Body of pancreas (tissue), 4 donors: ENCODE data around the gene RUNDC3A. TPM values are rescaled to one million over a fixed set of nuclear protein-coding genes. Genes with fewer than 3 reads are reported as not detected.

Experiments used
- ATAC-seq: fragments of 150-250 bp; one replicate; pipeline ENCODE4 v1.9.1; 2016
- DNase-seq, 4 donors: peaks; one replicate each; pipeline ENCODE4 v3.0.0-alpha.2; 2019
- H3K27ac ChIP-seq, 4 donors: fragments of 200-600 bp; sonication (generic); 1 replicate in 3 of 4; 2 replicates in 1 of 4; pipeline versions ENCODE4 v1.5.1 to v1.6.1; 2016 to 2019; ENCODE audit warnings: mild to moderate bottlenecking in 1 of 4, mixed read lengths in 1 of 4, moderate library complexity in 1 of 4
- H3K27me3 ChIP-seq, 2 donors: fragments of 200-600 bp; sonication (generic); one replicate each; pipeline ENCODE4 v1.6.0; 2016; ENCODE audit warnings: mild to moderate bottlenecking in 1 of 2
- H3K36me3 ChIP-seq, 2 donors: fragments of 200-600 bp; sonication (generic); replicated peaks in 1 of 2; 2 replicates each; pipeline ENCODE4 v1.5.1; 2016; ENCODE audit warnings: low read depth in 2 of 2; ENCODE audit not compliant: insufficient read depth in 1 of 2
- H3K4me1 ChIP-seq: fragments of 200-600 bp; sonication (generic); one replicate; pipeline ENCODE4 v1.6.0; 2016
- H3K4me3 ChIP-seq, 2 donors: fragments of 200-600 bp; sonication (generic); 1 replicate in 1 of 2; 2 replicates in 1 of 2; pipeline ENCODE4 v1.5.1; 2016 to 2019
- H3K9me3 ChIP-seq, 3 donors: fragments of 200-600 bp; sonication (generic); 1 replicate in 2 of 3; 2 replicates in 1 of 3; pipeline ENCODE4 v1.5.1; 2016
- POLR2A ChIP-seq, 3 donors: fragments of 450-650 bp; IDR thresholded peaks; one replicate each; pipeline ENCODE4 v1.6.1; 2016; ENCODE audit warnings: antibody characterized with exemption in 3 of 3, mild to moderate bottlenecking in 2 of 3
- WGBS, 2 donors: methylation state at CpG; one replicate each; pipeline ENCODE4 v1.1.5; 2017; 5-methylcytosine and 5-hydroxymethylcytosine counted together
- intact Hi-C: fragments of 100-400 bp; cut with DNase I; formaldehyde crosslinking; loops from one replicate; pipeline ENCODE4 v1.15.1; 2023
- total RNA-seq, 2 donors: library from RNA; depleted of rRNA; stranded (reverse); fragments of >200 nt; gene quantifications; one replicate each; pipeline ENCODE4 v1.1.0, GENCODE V29; 2016
- TF ChIP-seq, protein P1 (sequence below), 7 experiments: fragments of 450-650 bp in 4 of 7; fragments of 200-600 bp in 3 of 7; sonication (generic) in 3 of 7; IDR thresholded peaks; one replicate each; pipeline ENCODE4 v1.5.1; 2016 to 2019; ENCODE audit warnings: antibody characterized with exemption in 7 of 7

RUNDC3A gene
- total RNA-seq, 2 donors from 2014 or later = 2.6 TPM; not detected in 1

DNA sequence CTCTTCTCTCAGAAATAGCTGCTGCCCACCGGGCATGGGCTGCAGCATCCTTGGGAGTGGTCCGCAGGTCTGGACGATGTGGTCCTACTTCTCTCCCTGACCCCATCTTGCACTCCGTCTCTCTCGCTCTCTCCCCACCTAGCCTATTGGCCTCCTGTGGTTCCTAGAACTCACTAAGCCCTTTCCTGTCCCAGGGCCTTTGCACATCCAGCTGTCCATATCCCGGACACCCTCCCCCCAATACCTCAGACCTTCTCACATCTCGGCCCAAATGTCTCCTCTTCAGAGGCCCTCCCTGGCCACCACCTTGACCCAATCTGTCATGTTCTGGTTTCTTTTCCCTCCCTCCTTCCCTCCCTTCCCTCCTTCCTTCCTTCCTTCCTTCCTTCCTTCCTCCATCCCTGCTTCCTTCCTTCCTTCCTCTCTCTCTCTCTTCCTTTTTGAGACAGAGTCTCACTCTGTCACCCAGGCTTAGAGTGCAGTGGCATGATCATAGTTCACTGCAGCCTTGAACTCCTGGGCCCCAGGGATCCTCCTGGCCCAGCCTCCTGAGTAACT lies 45.0 kb upstream of the RUNDC3A start:
- intact Hi-C loops = no loop called here
- no peak for ATAC-seq
- WGBS, 2 donors = 84 to 86% methylated on average over 7 of the region's 7 CpGs
- Histone ChIP-seq H3K36me3 (no peaks in the 10 kb centered on the region), H3K9me3 (no peaks in the 10 kb centered on the region), H3K4me1 (peaks cover 4% of the 10 kb centered on the region), H3K27me3 (no peaks in the 10 kb centered on the region), H3K4me3 (no peak overlapping the region), H3K27ac (no peak overlapping the region)
- no peak for DNase-seq
- TF ChIP-seq, protein P1, sequence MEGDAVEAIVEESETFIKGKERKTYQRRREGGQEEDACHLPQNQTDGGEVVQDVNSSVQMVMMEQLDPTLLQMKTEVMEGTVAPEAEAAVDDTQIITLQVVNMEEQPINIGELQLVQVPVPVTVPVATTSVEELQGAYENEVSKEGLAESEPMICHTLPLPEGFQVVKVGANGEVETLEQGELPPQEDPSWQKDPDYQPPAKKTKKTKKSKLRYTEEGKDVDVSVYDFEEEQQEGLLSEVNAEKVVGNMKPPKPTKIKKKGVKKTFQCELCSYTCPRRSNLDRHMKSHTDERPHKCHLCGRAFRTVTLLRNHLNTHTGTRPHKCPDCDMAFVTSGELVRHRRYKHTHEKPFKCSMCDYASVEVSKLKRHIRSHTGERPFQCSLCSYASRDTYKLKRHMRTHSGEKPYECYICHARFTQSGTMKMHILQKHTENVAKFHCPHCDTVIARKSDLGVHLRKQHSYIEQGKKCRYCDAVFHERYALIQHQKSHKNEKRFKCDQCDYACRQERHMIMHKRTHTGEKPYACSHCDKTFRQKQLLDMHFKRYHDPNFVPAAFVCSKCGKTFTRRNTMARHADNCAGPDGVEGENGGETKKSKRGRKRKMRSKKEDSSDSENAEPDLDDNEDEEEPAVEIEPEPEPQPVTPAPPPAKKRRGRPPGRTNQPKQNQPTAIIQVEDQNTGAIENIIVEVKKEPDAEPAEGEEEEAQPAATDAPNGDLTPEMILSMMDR (IDR thresholded peaks at IDR 0.05) = no peak
- TF ChIP-seq POLR2A (IDR thresholded peaks at IDR 0.05) = no peak

DNA sequence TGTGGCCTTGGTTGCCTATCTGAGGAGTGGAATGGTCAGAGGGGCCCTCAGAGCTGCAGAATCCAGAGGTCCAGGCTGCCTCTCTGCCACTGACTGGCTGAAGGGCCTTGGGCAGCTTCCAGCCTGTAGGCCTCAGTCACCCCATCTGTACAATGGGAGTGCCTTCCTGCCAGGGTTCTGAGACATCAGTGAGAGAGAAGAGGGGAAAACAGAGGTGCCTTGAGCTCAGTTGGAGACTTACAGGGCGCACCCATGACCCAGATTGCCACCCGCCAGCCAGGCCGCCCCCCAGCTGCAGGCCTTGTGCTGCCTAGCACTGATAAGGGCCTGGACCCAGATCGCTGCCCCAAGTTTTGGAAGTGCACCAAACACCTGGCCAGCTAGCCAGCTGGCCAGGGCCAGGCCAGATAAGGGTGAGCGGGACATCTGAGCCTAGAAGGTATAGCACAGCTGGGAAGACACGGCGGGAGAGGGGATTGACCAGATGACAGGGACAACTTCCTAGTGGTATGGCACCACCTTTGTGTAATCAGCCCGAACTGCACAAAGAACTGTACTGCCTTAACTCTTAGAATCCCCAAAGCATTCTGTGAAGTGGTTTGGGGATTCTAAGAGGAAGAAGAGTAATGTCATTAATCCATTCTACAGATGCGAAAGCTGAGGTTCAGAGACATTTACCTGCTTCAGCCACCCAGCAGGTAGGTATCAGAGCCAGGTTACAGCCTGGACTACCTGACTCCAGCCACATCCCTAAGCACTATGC lies 41.8 kb upstream of the RUNDC3A start:
- H3K36me3 ChIP-seq = no peaks in the 10 kb centered on the region
- intact Hi-C loops = no loop called here
- peak; percentile 34 for ATAC-seq
- H3K9me3 ChIP-seq = no peaks in the 10 kb centered on the region
- peak in 2 of 4 donors; percentile 8 to 24 for DNase-seq
- no peak overlapping the region for H3K27ac ChIP-seq
- TF ChIP-seq, protein P1 (IDR thresholded peaks at IDR 0.05) = peak in 2 of 7 experiments; percentile 15 to 18
- TF ChIP-seq POLR2A (IDR thresholded peaks at IDR 0.05) = no peak
- peaks cover 4% of the 10 kb centered on the region for H3K4me1 ChIP-seq
- WGBS, 2 donors = 37 to 49% methylated on average over 6 to 8 of the region's 9 CpGs
- no peak overlapping the region for H3K4me3 ChIP-seq
- no peaks in the 10 kb centered on the region for H3K27me3 ChIP-seq

DNA sequence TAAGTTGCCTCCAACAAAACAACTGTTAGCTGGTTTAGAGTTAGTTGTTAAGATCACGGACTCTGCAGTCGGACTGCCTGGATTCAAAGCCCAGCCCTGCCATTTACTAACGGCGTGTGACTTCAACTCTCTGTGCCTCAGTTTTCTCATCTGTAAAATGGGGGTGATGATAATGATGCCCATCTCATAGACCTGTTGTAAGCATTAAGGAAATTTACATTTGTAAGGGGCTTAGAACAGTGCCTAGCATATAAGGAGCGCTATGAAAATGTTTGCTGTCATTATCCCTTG lies 41.3 kb upstream of the RUNDC3A start:
- no peak for DNase-seq
- Histone ChIP-seq H3K27me3 (no peaks in the 10 kb centered on the region), H3K36me3 (no peaks in the 10 kb centered on the region), H3K27ac (no peak overlapping the region), H3K4me3 (no peak overlapping the region), H3K4me1 (peaks cover 4% of the 10 kb centered on the region), H3K9me3 (no peaks in the 10 kb centered on the region)
- intact Hi-C loops = no loop called here
- TF ChIP-seq, protein P1 (IDR thresholded peaks at IDR 0.05) = no peak
- TF ChIP-seq POLR2A (IDR thresholded peaks at IDR 0.05) = no peak
- ATAC-seq = no peak
- 90 to 94% methylated on average over 5 of the region's 5 CpGs for WGBS, 2 donors

DNA sequence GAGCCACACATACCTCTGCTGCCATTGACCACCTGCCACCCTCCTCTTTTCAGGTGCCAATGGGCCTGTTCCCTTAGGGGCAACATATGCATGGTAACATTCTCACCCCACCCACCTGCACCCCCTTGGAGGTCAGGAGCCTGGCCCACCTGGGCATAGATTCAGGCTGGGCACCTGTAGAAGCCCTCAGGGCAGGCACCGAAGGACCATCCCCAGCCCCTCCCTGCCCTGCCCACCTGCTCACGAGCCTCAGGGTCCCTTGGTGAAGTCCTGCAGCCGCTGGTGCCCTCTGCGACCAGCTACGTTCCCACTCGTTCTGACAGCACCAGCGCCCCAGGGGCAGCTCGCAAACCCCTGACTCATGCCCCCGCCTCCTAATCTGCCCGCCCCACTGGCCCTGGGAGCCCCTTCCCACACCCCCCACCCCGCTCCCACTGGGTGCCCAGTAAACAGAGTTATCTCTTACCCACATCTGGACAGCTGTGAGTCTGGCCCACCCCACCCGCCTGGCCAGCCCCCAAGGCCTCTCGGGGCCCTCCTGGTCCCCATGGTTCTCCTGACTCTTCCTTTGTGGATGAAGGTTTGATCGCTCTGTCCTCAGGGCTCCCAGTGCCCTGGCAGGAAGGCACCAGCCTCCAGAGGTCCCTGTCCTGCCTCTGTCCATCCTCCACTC lies 40.4 kb upstream of the RUNDC3A start, which contains the start of gene SLC4A1:
Gene SLC4A1 (minus strand): TSS at position 318 of the 673 bp plus-strand sequence. CDS start 5,269 bp downstream, outside the sequence.
- TF ChIP-seq, protein P1 (IDR thresholded peaks at IDR 0.05) = no peak
- no peak for TF ChIP-seq POLR2A (IDR thresholded peaks at IDR 0.05)
- no peak within 1 kb of the TSS for H3K4me3 ChIP-seq
- ATAC-seq = no peak
- intact Hi-C loops = no loop called here
- H3K4me1 ChIP-seq = peaks cover 4% of the 10 kb centered on the region
- 75 to 79% methylated on average over 4 to 14 of the region's 14 CpGs for WGBS, 2 donors
- no peak within 1 kb of the TSS for H3K27ac ChIP-seq
- H3K27me3 ChIP-seq = no peaks in the 10 kb centered on the region
- no peak for DNase-seq
- no peaks in the 10 kb centered on the region for H3K36me3 ChIP-seq
- H3K9me3 ChIP-seq = no peaks in the 10 kb centered on the region
